SU-DHL-6 (cell line): ENCODE results near the gene SERPINB6.
"Not testable (repeated sequence)": the region's sequence is repeated elsewhere in the genome, so short reads cannot be mapped to it uniquely, and the experiment has no call there.

Experiments
- H2AFZ ChIP-seq: fragments of 200-600 bp; sonication (generic); 2 replicates; pipeline ENCODE4 v1.6.1; 2014; ENCODE audit warnings: low read depth, mild to moderate bottlenecking, moderate library complexity, mixed read lengths, antibody characterized with exemption, low read length; ENCODE audit not compliant: severe bottlenecking
- H3F3A ChIP-seq: fragments of 200-600 bp; shearing (Covaris generic); 2 replicates; pipeline ENCODE4 v1.6.0; 2016; ENCODE audit warnings: antibody characterized with exemption, mild to moderate bottlenecking; ENCODE audit not compliant: insufficient read depth
- H3K27ac ChIP-seq: fragments of 200-600 bp; sonication (generic); 2 replicates; pipeline ENCODE4 v1.5.1; 2016; ENCODE audit warnings: low read depth, mild to moderate bottlenecking, low read length, moderate library complexity, mixed read lengths
- H3K27me3 ChIP-seq: fragments of 200-600 bp; sonication (generic), shearing (Covaris generic); 2 replicates; pipeline ENCODE4 v1.6.0; 2014; ENCODE audit warnings: mild to moderate bottlenecking, low read length
- H3K36me3 ChIP-seq: fragments of 200-600 bp; sonication (generic); 2 replicates; pipeline ENCODE4 v1.6.1; 2014; ENCODE audit warnings: mild to moderate bottlenecking, low read length, mixed read lengths
- H3K4me2 ChIP-seq: fragments of 300-600, 200-600 bp; shearing (Covaris generic), sonication (generic); 2 replicates; pipeline ENCODE4 v1.6.0; 2014; ENCODE audit warnings: low read length, low read depth, mild to moderate bottlenecking; ENCODE audit not compliant: poor library complexity, severe bottlenecking
- H3K4me3 ChIP-seq: fragments of 200-600 bp; sonication (generic); 2 replicates; pipeline ENCODE4 v1.5.1; 2014; ENCODE audit warnings: antibody characterized with exemption, low read length, mild to moderate bottlenecking, mixed read lengths; ENCODE audit not compliant: insufficient read depth, poor library complexity, severe bottlenecking
- H3K79me2 ChIP-seq: fragments of 200-600 bp; sonication (generic); 2 replicates; pipeline ENCODE4 v1.6.1; 2014; ENCODE audit warnings: mild to moderate bottlenecking, low read length, moderate library complexity; ENCODE audit not compliant: insufficient read depth
- H3K9ac ChIP-seq: fragments of 200-600 bp; sonication (generic); 2 replicates; pipeline ENCODE4 v1.7.0; 2014; ENCODE audit warnings: mild to moderate bottlenecking, low read length
- H3K9me2 ChIP-seq: fragments of 200-600 bp; sonication (generic); replicated peaks from 2 replicates; pipeline ENCODE4 v1.6.1; 2014; ENCODE audit warnings: low read length; ENCODE audit not compliant: insufficient read depth
- H3K9me3 ChIP-seq: fragments of 200-600 bp; sonication (generic); 2 replicates; pipeline ENCODE4 v1.6.1; 2014; ENCODE audit warnings: low read length, mixed read lengths; ENCODE audit not compliant: insufficient read depth
- H4K20me1 ChIP-seq: fragments of 200-600 bp; sonication (generic); 2 replicates; pipeline ENCODE4 v1.6.1; 2014; ENCODE audit warnings: low read depth, mild to moderate bottlenecking, antibody characterized with exemption, low read length, moderate library complexity, mixed read lengths
- CTCF ChIP-seq: fragments of 200-600 bp; sonication (generic); IDR thresholded peaks from one replicate; pipeline ENCODE4 v1.5.1; 2017; ENCODE audit warnings: antibody characterized with exemption, mild to moderate bottlenecking, low read length, moderate library complexity; ENCODE audit not compliant: insufficient read depth, poor library complexity, severe bottlenecking
- EZH2phosphoT487 ChIP-seq: fragments of 200-600 bp; sonication (generic), shearing (Covaris generic); conservative IDR thresholded peaks from 2 replicates; pipeline ENCODE4 v1.6.1; 2018; ENCODE audit warnings: mild to moderate bottlenecking, antibody characterized with exemption, low read length, moderate library complexity, mixed read lengths

SERPINB6 gene

GRCh38 chr6:2998998-2999617, 27.7 kb upstream of the SERPINB6 start:
- Histone ChIP-seq H3K4me2 (peak overlapping the region; percentile 69), H3F3A (peaks cover 6% of the 10 kb centered on the region), H4K20me1 (no peaks in the 10 kb centered on the region), H3K27ac (no peak overlapping the region), H3K36me3 (no peaks in the 10 kb centered on the region), H3K9ac (peak overlapping the region; percentile 31), H3K79me2 (no peaks in the 10 kb centered on the region), H2AFZ (peak overlapping the region; percentile 77), H3K4me3 (peak overlapping the region; percentile 57), H3K9me3 (no peaks in the 10 kb centered on the region), H3K27me3 (no peaks in the 10 kb centered on the region), H3K9me2 (no peaks in the 10 kb centered on the region)
- TF ChIP-seq EZH2phosphoT487 (no peak), CTCF (no peak)

- H3K9me2 ChIP-seq, H4K20me1 ChIP-seq, H3K9me3 ChIP-seq, H3F3A ChIP-seq, H3K27ac ChIP-seq, H3K27me3 ChIP-seq, H3K36me3 ChIP-seq, H3K79me2 ChIP-seq: not testable (repeated sequence)
- peak; percentile 11 for TF ChIP-seq CTCF
- Histone ChIP-seq H2AFZ (peak overlapping the region; percentile 77), H3K9ac (peak overlapping the region; percentile 31), H3K4me2 (peak overlapping the region; percentile 69), H3K4me3 (peak overlapping the region; percentile 57)
Measured at GRCh38 chr6:2998249-2998997, 27.1 kb upstream of the SERPINB6 start.

GRCh38 chr6:2993755-2994317, 22.5 kb upstream of the SERPINB6 start:
- Histone ChIP-seq H3K9me3 (no peaks in the 10 kb centered on the region), H3K9me2 (no peaks in the 10 kb centered on the region), H3K79me2 (no peaks in the 10 kb centered on the region), H3K36me3 (no peaks in the 10 kb centered on the region), H3K27ac (no peak overlapping the region), H3K4me2 (no peak overlapping the region), H3K4me3 (no peak overlapping the region), H2AFZ (no peak overlapping the region), H3K27me3 (no peaks in the 10 kb centered on the region), H3K9ac (no peak overlapping the region), H4K20me1 (no peaks in the 10 kb centered on the region), H3F3A (peaks cover 10% of the 10 kb centered on the region)
- no peak for TF ChIP-seq CTCF
- TF ChIP-seq EZH2phosphoT487 = no peak
